GM21619 (cell line): ENCODE measurements around the gene RTP1.
"Not testable (repeated sequence)": the region's sequence is repeated elsewhere in the genome, so short reads cannot be mapped to it uniquely, and the experiment has no call there.

Experiments used
- ATAC-seq: cut with Tn5 transposase; IDR thresholded peaks from one replicate; pipeline ENCODE4 v1.9.1; 2021; ENCODE audit not compliant: unreplicated experiment

The RTP1 gene, protein sequence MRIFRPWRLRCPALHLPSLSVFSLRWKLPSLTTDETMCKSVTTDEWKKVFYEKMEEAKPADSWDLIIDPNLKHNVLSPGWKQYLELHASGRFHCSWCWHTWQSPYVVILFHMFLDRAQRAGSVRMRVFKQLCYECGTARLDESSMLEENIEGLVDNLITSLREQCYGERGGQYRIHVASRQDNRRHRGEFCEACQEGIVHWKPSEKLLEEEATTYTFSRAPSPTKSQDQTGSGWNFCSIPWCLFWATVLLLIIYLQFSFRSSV

DNA sequence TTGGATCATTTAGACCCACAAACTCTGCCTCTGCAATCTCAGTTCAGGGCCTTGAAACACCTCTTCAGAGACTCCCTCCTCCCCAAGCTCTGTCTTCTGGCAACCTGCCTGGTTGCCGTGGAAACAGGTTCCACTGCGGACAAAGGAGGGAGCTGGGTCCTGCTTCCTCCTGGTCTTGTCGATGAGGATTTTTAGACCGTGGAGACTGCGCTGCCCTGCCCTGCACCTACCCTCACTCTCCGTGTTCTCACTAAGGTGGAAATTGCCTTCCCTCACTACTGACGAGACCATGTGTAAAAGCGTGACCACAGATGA lies at the start of gene RTP1:
TSS of gene RTP1 (plus strand) at position 152 of the 315 bp plus-strand sequence. CDS start at position 182, 30 bp downstream.
- no peak for ATAC-seq

DNA sequence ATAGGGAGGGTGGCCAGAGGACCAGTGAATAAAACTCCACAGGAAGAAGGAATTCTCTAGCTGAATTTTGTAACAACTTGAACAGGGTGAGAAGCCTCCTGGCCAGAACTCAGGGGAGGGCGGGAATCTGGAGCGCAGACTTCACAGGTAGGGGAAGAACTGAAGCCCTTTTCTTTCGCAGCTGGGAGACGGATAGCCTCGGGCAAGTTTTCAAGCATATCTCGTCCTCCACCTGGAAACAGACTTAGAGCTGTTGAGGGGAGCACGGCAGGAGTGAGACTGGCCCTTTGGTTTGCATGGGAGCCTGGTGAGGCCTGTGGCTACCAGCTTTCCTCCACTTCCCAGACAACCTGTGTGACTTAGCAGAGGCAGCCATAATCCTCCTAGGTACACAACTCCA lies 47.1 kb upstream of the RTP1 start:
- ATAC-seq: no peak

DNA sequence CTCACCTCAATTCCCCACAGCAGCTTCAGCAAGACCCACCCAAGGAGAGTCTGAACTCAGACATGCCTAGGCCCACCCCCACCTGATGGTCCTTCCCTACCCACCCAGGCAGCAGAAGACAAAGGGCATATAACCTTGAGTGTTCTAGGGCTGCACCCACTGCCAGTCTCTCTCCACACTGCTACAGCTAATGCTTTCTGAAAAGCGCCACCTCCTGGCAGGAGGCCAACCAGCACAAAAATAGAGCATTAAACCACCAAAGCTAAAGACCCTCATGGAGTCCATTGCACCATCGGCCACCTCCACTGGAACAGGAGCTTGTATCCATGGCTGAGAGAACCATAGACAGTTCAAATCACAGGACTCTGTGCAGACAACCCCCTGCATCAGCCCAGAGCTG lies 46.7 kb upstream of the RTP1 start:
- no peak for ATAC-seq

DNA sequence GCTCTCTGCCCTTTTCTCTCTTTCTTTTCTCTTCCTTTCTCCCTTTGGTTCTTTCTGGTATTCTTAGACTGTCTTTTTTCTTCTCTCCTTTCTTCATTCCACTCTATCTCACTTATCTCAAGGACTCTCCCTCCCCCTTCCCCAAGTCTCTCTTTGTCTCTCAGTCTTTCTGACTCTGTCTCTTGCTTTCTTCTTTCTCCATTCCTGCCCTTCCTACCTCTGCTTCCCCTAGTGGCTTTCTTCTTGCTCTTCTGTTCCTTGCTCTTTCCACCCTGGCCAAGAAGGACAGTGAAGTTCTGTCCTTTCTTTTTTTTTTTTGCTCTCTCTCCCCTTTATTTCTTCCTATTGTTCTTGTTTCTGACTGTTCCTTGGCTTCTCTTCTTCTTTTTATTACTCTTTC lies 35.7 kb upstream of the RTP1 start:
- ATAC-seq: no peak

DNA sequence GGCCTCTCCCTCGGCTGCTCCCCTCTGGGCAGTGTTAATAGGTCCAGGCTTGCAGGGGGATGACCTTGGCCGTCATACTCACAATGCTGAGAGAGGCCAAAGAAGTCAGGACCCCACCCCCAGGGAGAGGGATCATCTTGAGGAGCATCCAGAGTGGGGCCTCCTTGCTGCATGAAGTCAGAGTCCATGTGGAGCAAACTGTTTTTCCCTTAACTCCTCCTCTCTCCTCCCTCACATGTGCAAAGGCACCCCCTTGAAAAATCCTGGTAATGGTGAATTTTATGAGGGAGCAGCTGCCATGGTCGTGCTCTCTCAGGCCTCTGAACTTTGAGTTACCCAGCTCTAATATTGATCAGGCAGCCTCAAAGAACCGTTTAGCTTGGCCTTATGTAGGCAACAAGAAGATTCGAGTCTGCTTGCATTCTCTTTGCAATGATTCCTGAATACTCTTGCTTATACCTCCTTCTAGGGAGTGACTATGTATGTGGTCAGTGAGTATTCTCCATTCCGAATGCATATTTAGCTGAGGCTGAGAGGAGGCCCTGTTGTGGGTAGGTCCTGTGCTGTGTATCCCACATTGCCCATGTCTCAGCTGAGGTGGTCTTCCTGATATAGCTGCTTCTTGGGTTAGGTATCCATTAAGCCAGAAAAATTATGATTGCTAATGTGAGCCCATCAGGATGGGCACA lies 34.9 kb upstream of the RTP1 start:
- ATAC-seq: no peak

DNA sequence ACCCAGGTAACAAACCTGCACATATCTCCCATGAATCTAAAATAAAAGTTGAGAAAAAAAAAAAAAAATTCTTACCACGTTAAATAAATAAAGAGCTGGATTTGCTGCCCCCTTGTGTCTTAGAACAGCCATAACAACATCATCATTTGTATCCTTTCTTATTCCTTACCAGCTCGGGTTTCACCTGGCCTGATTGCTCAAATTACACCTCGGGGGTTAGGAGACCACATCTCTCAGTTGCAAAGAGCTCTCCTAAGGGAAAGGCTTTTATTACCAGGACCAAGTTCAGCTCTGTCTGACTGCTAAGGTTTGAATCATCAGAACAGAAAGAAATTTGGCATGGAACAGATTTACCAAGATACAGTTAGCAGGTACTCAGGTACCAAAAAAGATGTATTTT lies 32.1 kb upstream of the RTP1 start:
- no peak for ATAC-seq

DNA sequence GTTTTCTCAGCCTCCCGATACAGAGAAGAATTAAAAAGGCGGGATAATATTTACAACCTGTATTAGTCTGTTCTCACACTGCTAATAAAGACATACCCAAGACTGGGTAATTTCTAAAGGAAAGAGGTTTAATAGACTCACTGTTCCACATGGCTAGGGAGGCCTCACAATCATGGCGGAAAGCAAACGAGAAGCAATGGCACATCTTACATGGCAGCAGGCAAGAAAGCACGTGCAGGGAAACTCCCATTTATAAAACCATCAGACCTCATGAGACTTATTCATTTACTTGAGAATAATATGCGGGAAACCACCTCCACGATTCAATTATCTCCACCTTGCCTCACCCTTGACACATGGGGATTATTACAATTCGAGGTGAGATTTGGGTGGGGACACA lies 30.5 kb upstream of the RTP1 start:
- no peak for ATAC-seq

DNA sequence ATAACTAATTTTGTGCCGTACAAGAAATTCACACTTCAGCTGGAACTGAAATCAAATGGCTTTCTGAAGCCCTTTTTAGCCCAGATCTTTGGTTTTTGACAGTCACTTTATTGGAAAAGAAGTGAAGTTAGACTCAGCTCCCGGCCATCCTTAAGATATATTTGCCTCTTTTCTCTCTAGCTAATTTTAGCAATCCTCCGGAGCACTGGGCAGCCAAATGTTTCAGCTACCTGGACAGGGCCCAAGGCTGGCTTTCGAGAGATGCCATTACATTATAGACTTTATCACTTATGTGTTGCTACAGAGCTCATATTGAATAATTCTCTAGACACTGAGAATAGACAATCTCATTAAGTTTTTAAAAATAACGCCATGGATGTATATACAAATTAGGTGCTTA lies 29.5 kb upstream of the RTP1 start:
- ATAC-seq: no peak

DNA sequence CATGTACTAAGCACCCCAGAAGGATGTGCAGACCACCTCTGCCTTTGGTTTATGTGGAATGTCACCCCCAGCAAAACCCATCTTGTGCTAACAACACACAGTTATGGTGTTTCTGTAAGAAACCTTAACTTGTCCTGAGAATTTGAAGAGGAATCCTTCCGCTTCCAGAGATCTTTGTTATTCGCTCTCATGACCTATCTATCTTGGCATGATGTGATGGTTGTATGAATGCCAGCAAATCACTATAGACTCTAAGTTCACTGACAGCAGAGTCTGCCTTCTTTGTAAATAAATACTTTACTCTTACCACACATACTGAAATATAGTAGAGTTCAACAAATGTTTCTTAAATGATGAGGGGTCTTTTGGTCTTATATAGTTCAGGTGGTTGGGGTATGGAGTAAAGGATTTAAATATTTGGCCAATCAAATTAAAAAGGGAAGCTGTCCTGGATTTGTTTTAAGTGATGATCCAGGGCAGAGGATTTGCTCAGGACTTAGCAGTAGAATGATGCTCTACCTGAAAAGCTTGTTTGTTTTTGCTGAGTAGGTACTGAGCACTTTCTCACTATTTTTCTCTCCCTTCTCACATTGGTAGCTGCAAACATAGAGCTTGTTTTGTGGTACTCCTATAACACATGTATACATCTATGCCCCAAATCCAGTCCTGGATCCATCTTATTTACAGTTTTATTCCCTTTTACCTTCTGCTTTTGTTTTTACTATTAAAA lies 27.9 kb upstream of the RTP1 start:
- ATAC-seq: no peak

DNA sequence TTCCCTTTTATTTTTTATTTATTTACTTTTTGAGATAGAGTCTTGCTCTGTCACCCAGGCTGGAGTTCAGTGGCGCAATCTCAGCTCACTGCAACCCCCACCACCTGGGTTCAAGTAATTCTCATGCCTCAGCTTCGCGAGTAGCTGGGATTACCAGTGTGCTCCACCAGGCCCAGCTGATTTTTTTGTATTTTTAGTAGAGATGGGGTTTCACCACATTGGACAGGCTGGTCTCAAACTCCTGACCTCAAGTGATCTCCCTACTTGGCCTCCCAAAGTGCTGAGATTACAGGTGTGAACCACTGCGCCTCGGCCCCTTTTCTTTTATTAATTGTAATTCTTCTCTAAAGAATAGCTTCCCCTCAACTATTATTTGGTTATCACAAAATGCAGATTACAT lies 26.4 kb upstream of the RTP1 start:
- ATAC-seq: not testable (repeated sequence)

DNA sequence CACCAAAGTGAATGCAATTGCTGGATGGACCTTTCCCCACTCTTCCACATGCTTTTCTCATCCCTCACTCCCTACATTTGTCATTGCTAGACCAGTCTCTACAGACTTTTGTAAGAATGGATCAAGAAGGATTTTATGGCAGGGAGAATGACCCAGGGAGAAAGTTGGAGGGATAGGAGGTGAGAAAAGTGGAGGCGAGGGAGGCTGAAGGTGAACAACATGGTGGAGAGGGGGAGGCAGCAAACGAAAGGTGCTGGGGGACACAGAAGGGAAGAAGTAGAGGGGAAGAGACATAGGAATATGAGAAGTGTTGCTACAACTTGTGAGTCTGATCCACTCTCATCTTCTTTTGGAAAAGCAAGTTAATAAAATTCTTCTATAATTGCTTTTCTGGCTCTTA lies 24.4 kb upstream of the RTP1 start:
- no peak for ATAC-seq

DNA sequence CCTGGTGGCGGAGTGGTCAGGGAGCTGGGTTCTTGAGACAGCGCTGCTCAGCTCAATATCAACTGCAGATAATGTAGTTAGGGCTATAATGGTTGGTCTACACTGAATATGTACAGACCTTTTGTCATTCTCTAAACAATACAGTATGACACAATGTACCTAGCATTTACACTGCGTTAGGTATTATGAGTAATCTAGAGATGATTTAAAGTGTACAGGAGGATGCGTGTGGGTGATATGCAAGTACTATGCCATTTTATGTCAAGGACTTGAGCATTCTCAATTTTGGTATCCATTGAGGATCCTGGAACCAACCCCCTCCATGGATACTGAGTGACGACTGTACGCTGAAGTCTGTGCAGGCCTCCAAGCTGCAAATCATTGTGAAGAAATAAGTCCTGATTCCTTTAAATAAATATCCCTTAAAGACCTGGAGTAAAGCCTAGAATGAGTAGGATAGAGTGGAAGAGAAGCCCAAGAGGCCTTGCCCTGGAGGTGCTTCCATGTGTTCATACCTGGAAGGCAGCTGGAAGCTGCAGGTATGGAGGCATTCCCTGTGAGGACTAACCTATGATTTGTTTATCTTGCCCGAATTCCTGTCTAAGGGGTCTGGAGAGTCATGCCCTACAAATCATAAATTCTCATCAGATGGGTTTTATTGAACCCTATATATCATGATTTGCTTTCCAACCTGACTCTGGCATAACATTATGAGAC lies 15.7 kb upstream of the RTP1 start:
- ATAC-seq: no peak

DNA sequence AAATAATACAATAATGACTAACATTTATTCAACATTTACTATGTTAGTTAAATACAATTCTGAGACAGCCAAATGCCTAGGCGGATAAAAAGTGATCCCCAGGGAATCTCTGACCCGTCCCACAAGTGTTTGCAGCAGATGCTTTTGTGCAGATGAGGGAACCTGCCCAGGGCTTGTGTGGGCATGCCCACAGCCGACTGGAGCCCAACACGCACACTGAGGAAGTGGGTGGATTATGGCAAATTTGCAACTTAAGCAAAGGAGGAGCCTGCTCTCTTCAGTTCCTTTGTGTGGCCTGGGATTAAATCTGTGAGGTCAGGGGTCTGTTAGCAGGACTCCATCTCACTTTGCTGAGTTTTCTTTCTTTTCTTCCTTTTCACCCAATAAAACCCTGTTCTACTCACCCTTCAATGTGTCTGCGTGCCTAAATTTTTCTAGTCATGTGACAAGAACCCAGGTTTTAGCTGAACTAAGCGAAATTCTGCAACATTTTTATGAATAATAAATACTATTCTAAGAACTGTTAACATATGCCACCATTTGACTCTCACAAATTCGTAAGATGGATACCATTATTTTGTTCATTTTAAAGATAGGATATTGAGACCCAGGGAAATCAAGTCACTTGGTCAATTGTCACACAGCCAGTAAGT lies 13.9 kb upstream of the RTP1 start:
- no peak for ATAC-seq

DNA sequence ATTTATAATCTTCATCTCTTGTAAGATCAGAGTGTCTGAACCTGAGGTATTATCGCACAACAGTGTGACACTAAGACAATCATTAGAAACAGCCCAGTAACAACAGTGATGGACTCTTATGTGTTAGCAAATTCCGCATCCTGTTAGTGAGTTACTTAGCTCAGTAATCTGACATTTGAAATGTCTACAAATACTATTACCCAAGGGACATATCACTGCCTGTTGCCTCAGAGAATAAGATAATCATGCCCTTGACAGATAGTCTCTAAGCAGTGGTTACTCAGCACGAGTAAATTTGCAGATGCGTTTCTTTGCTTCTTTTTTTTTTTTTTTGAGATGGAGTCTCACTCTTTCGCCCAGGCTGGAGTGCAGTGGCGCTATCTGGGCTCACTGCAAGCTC lies 13.4 kb upstream of the RTP1 start:
- no peak for ATAC-seq

DNA sequence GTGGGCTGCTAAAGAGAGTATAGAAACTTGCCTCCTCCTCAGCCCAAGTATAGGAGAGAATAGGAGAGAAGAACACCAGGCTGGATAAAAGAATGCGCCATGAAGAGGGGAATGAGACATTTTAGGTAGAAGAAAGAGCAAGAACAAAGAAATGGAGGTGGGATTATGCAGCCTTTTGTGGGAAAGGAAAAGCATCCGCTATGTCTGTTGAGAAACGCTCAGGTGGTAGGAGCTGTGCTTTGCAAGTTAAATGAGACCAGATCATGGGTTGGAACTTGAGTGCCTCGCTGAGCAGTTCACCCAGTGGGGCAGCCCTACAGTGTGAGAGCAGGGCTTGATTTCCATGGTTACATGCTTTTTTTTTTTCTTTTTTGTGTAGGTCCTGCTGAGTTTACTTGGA lies 11.5 kb upstream of the RTP1 start:
- no peak for ATAC-seq

DNA sequence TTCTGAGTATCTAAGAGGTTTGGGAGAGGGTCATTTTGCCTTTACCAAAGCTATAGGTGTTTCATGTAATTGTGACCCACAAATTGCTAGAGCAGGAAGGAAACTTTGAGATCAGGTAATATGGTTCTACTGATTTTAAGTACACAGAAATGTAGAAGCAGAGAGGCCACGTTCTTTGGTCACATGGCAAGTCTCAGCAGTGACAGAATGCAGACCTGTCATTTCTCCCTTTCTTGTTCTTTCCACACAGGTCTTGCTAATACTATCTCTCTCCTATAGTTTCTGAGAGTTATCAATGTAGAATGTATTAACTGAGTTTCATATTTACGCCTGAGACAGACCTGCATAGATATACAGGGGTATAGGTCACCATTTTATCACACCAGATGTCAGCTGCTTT lies 10.9 kb upstream of the RTP1 start:
- peak; percentile 31 for ATAC-seq

DNA sequence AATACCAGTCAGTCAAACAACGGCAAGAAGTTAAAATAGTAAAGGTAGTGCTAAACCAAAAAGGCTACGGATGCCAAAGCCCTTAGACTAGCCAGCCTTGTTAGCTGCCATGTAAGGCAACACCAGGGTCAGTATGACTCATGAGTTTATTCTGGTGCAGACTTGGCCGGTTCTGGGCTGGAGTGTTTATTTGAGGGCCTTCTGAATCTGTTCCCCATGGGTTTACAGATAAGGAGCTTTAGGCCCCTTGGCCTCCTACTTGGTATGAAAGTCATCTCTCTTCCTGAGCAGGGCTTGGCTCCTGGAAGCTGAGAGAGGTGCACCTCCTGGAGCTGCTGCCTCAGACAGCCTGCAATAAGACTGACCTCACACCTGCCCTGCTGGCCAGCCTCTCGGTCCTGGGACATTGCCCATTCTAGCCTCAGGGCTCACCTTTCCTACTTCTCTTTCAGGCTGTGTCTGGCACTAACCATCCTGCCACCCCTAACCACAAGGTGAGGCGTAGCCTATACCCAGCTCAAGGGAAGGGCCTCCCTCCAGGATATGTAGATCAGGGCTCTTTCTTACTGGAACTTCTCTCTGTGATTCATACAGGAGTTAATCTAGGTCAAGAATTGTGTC lies 10.4 kb upstream of the RTP1 start:
- peak; percentile 45 for ATAC-seq

DNA sequence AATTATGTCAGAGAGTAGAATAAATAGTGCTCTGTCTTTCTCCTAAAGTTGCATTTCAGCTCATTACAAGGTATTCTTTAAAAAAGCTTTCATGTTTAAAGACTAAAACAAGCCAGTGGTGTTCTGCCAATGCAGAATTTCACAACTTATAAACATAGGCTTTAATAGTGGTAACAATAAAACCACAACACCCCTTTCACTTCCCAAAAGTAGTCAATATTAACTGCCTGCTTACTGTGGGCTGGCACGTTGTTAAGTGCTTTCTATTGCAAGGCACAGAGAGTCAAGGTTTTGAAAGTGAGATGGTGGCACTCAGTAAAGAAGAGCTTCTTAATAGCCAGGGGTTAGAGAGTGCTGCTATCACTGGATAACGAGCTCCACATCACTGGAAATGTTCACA lies 8.4 kb upstream of the RTP1 start:
- no peak for ATAC-seq

DNA sequence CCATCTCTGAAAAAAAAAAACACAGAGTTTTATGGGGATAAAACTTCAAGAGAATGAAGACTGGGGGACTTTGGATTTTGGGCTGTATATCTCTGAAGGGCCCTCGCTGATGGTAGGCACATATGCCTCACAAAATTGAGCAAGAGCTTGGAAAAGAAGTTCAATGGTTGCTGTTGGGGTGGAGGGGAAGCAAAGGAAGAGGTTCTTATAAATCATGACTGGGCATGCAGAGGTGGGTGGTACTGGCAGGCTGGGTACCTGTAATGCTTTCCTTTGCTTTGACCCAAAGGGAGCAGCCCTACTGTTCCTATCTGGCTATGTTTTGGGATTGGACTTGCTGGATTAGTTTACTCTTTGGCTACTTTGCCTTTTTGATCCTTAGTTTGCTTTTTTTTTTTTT lies 6.0 kb upstream of the RTP1 start:
- ATAC-seq: no peak

DNA sequence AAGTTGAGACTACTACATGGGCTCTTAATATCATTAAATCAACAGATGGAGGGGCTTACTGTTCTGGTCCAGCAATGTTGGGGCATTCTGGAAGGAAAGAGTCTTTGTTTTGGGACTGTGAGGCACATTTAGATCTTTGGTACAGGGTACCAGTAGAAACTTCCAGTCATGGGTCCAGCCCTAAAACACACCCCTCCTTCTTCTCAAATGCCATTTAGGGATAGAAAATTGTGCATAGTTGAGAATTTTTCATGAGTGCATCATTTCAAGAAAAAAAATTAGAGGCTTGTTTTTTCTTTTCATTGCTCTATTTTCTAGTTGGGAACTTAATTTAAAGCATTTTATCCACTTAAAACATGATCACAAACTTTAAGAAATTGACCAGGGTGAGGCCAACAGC lies 4.1 kb upstream of the RTP1 start:
- no peak for ATAC-seq
